GM12892 (cell line): ENCODE measurements around the gene GABRG3.

Source experiments
- POLR2A ChIP-seq: IDR thresholded peaks from 2 replicates; pipeline ENCODE4 v1.6.1; 2011; ENCODE audit warnings: low read depth, low read length, control low read depth
- POLR2AphosphoS5 ChIP-seq: IDR thresholded peaks from 2 replicates; pipeline ENCODE4 v1.6.1; 2011; ENCODE audit warnings: low read depth, low read length, control low read depth
- TAF1 ChIP-seq: IDR thresholded peaks from 2 replicates; pipeline ENCODE4 v1.6.1; 2011; ENCODE audit warnings: low read depth, mild to moderate bottlenecking, control low read depth, low read length, borderline replicate concordance

DNA sequence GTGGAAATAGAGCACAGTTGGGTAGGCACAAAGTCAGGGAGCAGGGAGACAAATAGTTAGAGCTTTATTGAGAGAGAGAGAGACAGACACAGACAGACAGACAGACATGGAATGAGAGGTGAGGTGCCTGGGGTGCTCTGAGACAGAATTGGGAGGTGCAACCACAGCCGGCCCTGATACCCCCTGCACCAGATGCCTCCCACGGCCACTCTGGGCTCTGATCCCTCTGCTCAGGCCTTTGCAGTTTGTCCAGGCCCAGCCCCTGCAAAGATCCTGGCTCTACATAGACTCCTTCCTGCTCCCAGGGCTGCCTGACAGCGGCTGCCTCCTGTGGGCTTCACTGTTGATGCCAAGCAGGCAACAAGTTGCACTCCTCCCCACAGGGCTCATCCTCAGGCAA is 283.8 kb downstream of the GABRG3 start:
- no peak for TF ChIP-seq POLR2AphosphoS5
- no peak for TF ChIP-seq POLR2A
- no peak for TF ChIP-seq TAF1
